ENCODE results near the gene KNOP1.

KNOP1 gene

GRCh38 chr16:19753815-19754643 lies 36.0 kb upstream of the KNOP1 start:
- Histone ChIP-seq H3K4me3 (ENCODE audit: low read depth, low read length) (no peak overlapping the region), H3K9me3 (ENCODE audit: severe bottlenecking) (no peaks in the 10 kb centered on the region), H3K27ac (no peak overlapping the region), H3K36me3 (no peaks in the 10 kb centered on the region), H3K27me3 (ENCODE audit: insufficient read depth, low read depth, severe bottlenecking) (no peaks in the 10 kb centered on the region)
- no peak for DNase-seq
- no peak for TF ChIP-seq CTCF (IDR thresholded peaks at IDR 0.05; ENCODE audit: low read depth, low read length)

- Histone ChIP-seq H3K27me3 (ENCODE audit: insufficient read depth, low read depth, severe bottlenecking) (no peaks in the 10 kb centered on the region), H3K27ac (no peak overlapping the region), H3K9me3 (ENCODE audit: severe bottlenecking) (no peaks in the 10 kb centered on the region), H3K36me3 (no peaks in the 10 kb centered on the region), H3K4me3 (ENCODE audit: low read depth, low read length) (no peak overlapping the region)
- DNase-seq, result no peak
- TF ChIP-seq CTCF (IDR thresholded peaks at IDR 0.05; ENCODE audit: low read depth, low read length), result no peak
Observed at GRCh38 chr16:19751478-19752385, 33.7 kb upstream of the KNOP1 start.

- H3K36me3 ChIP-seq, result no peaks in the 10 kb centered on the region
- no peak for TF ChIP-seq CTCF (IDR thresholded peaks at IDR 0.05; ENCODE audit: low read depth, low read length)
- no peaks in the 10 kb centered on the region for H3K9me3 ChIP-seq (ENCODE audit: severe bottlenecking)
- no peak overlapping the region for H3K27ac ChIP-seq
- H3K4me3 ChIP-seq (ENCODE audit: low read depth, low read length), result no peak overlapping the region
- no peak for DNase-seq
- H3K27me3 ChIP-seq (ENCODE audit: insufficient read depth, low read depth, severe bottlenecking), result no peaks in the 10 kb centered on the region
Observed at GRCh38 chr16:19749571-19750080, 31.6 kb upstream of the KNOP1 start.

GRCh38 chr16:19748389-19749168 lies 30.6 kb upstream of the KNOP1 start:
- no peaks in the 10 kb centered on the region for H3K36me3 ChIP-seq
- no peak for DNase-seq
- peak overlapping the region; percentile 41 for H3K27ac ChIP-seq
- no peak for TF ChIP-seq CTCF (IDR thresholded peaks at IDR 0.05; ENCODE audit: low read depth, low read length)
- H3K27me3 ChIP-seq (ENCODE audit: insufficient read depth, low read depth, severe bottlenecking), result no peaks in the 10 kb centered on the region
- no peak overlapping the region for H3K4me3 ChIP-seq (ENCODE audit: low read depth, low read length)
- no peaks in the 10 kb centered on the region for H3K9me3 ChIP-seq (ENCODE audit: severe bottlenecking)

- no peaks in the 10 kb centered on the region for H3K27me3 ChIP-seq (ENCODE audit: insufficient read depth, low read depth, severe bottlenecking)
- TF ChIP-seq CTCF (IDR thresholded peaks at IDR 0.05; ENCODE audit: low read depth, low read length), result no peak
- H3K9me3 ChIP-seq (ENCODE audit: severe bottlenecking), result no peaks in the 10 kb centered on the region
- H3K4me3 ChIP-seq (ENCODE audit: low read depth, low read length), result no peak overlapping the region
- peak overlapping the region; percentile 41 for H3K27ac ChIP-seq
- H3K36me3 ChIP-seq, result no peaks in the 10 kb centered on the region
- DNase-seq, result peak; percentile 55
Observed at GRCh38 chr16:19746561-19746960, 28.5 kb upstream of the KNOP1 start.
